Right forelimb (tissue), 1 donor: ENCODE results near the gene FAR2.
"Not testable (repeated sequence)": the region's sequence is repeated elsewhere in the genome, so short reads cannot be mapped to it uniquely, and the experiment has no call there.

ENCODE experiments used
- DNase-seq: peaks from one replicate; pipeline ENCODE4 v3.0.0-alpha.2; 2018

Gene FAR2

GRCh38 chr12:29155079-29155478 is 6.0 kb downstream of the FAR2 start:
- no peak for DNase-seq

GRCh38 chr12:29157486-29157946 is 8.4 kb downstream of the FAR2 start:
- no peak for DNase-seq

DNA sequence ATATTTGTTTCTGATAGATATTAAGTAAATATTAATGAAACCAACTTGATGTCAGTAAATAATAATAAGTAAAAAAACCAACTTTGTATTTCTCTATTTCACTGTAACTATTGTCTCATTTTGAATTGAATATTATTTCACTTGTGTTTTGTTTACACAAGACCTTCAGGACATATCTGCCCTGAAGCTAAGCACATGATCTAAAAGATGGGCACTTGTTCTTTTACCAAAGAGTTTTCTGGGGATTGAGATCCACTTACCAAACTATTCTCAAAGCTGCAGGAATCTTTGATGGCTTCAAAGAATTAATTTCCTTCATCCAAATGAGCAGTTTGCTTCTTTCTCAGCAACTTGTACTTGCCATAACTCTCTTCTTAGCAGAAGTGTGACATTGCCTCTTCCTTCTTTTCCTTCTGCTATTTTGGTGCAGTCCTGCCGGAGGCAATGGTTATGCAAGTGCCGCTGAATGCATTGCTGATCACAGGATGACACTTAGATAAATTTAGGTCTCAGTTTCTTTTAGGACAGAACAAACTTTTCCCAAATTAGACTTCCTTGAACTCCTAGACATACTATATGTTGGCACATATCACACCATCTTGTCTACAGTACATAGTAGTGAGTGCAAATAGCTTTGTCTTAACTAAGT is 9.2 kb downstream of the FAR2 start:
- DNase-seq = no peak

GRCh38 chr12:29159661-29160060 is 10.6 kb downstream of the FAR2 start:
- DNase-seq = no peak

DNA sequence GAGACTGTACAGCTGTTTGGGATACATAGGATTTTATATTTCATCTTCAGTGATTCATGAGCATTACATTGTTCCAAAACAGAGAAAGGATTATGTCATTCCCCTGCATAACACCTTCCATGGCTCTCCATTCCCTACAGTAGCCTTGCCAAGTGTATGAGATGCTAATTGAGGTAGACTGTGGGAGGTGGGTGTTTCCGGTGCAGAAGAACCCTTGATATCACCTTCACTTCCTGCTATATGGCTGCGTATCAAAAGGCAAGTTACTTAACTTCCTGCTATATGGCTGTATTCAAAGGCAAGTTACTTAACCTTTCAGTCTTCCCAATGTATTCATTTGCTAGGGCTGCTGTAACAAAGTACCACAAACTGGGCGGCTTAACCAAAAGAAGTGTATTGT is 11.2 kb downstream of the FAR2 start:
- no peak for DNase-seq

GRCh38 chr12:29163146-29163545 is 14.1 kb downstream of the FAR2 start:
- DNase-seq = no peak

GRCh38 chr12:29164477-29165393 is 15.7 kb downstream of the FAR2 start:
- no peak for DNase-seq

DNA sequence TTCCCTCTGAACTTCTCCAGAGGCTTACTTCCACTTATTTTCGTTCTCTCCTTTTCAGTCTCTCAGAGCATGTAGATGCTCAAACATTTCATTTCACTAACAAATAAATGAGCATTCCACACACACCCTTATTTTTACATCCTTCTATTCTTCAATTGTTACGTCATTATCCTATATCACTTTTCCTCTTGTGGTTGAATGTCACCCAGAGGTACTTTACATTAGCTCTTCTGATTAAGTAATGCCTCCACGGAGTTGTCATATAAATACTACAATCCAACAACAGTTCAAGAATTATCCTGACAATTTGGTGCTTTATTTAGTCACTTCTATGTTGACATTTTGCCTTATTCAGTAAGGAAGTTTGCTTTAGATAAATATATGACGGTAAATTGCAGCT is 18.4 kb downstream of the FAR2 start:
- no peak for DNase-seq

DNA sequence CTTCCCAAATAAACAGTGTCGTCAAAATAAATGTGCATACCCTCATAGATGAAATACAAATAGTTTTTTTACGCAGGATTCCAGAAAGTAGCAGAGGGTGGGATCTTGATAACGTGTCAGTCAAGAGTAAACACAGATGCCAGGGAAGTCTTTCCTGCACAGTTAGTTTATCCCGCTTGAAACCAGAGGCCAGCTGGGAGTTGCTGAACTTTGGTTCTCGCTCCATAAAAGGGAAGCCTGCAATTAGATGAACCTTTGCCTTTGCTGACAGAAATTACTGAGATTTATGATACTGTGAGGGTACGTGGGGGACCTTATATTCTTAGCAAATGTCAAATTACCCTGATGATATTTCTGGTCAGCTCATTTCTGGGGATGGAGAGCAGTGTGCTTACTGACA is 18.9 kb downstream of the FAR2 start:
- no peak for DNase-seq

DNA sequence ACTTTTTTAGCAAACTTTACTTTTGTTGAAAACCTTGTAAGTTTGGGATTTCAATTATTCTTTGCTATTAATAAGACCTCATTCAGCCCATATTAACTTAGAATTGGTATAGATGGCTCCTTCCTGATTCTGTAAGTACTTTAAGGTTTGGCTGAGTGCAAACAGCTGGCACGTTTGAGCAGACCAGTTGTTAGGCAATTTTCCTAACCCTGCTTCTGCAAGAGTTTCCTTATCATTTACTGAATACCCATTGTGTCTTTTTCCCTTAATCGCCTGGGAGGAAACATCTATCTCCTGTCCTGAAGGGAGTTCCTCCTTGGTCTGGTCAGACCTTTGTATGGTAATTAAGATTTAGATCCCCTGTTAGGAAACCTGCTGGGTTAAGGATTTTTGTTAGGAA is 20.9 kb downstream of the FAR2 start:
- not testable (repeated sequence) for DNase-seq

GRCh38 chr12:29170478-29171084 is 21.5 kb downstream of the FAR2 start:
- DNase-seq = not testable (repeated sequence)

- DNase-seq = no peak
Measured at GRCh38 chr12:29171421-29172258, 22.6 kb downstream of the FAR2 start.

GRCh38 chr12:29176941-29177340 is 27.9 kb downstream of the FAR2 start:
- DNase-seq = no peak

GRCh38 chr12:29182247-29182646 is 33.2 kb downstream of the FAR2 start:
- DNase-seq = not testable (repeated sequence)

GRCh38 chr12:29187756-29188155 is 38.7 kb downstream of the FAR2 start:
- no peak for DNase-seq

GRCh38 chr12:29191267-29191850 is 42.3 kb downstream of the FAR2 start:
- no peak for DNase-seq

DNA sequence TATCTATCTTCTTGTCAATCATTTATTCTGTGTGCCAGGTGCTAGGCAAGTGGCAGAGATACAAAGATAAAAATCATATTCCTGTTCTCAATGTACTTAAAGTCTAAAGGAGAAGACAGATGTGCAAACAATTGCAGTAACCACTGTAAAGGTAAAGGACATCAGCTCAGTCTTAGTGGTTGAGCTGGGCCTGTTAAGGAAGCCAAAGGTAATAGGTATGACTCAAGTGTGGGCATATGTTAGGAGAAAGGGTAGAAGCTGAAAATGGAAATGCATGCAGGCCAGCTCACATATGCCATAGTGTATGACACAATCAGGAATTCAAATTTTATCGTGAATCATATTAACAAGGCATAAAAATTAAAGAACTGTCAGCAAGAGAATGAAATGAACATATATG is 49.8 kb downstream of the FAR2 start:
- DNase-seq = no peak

DNA sequence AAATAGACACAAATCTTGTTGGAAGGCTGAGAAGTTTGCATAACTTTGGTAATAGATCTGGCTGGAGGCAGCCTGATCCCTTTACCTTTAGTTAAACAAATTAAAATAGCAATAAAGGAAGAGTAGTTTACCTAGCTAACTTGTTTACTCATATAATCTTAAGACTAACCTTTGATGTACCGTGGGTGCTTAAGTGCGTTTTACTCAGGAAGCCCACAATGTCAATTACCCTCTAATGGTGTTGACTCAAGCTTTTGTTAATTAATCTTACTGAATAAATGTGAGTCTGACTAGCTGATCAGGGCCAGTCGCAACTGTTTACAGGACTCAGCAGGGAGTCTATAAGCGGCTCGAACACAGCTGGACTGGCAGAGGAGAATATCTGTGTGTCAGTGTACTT is 51.5 kb downstream of the FAR2 start:
- DNase-seq = no peak

GRCh38 chr12:29201296-29201695 is 52.2 kb downstream of the FAR2 start:
- DNase-seq = no peak

GRCh38 chr12:29201746-29202145 is 52.7 kb downstream of the FAR2 start:
- no peak for DNase-seq

- DNase-seq = no peak
Measured at GRCh38 chr12:29204521-29204920, 55.4 kb downstream of the FAR2 start.

GRCh38 chr12:29207120-29207519 is 58.0 kb downstream of the FAR2 start:
- DNase-seq = no peak
